KOPT-K1 (cell line): ENCODE data around the gene SLC25A21.

ENCODE experiments used
- H3K27ac ChIP-seq: fragments of 200-600 bp; sonication (generic); 2 replicates; pipeline ENCODE4 v1.5.1; 2016; ENCODE audit warnings: antibody characterized with exemption, mild to moderate bottlenecking, low read depth, low read length; ENCODE audit not compliant: poor library complexity, severe bottlenecking
- H3K36me3 ChIP-seq: fragments of 200-600 bp; sonication (generic); 2 replicates; pipeline ENCODE4 v1.5.1; 2017; ENCODE audit warnings: antibody characterized with exemption, mild to moderate bottlenecking, low read length, moderate library complexity; ENCODE audit not compliant: insufficient read depth
- H3K9me3 ChIP-seq: fragments of 200-600 bp; sonication (generic); 2 replicates; pipeline ENCODE4 v1.5.1; 2017; ENCODE audit warnings: antibody characterized with exemption, low read length, mild to moderate bottlenecking; ENCODE audit not compliant: insufficient read depth, poor library complexity, severe bottlenecking

Gene SLC25A21

DNA sequence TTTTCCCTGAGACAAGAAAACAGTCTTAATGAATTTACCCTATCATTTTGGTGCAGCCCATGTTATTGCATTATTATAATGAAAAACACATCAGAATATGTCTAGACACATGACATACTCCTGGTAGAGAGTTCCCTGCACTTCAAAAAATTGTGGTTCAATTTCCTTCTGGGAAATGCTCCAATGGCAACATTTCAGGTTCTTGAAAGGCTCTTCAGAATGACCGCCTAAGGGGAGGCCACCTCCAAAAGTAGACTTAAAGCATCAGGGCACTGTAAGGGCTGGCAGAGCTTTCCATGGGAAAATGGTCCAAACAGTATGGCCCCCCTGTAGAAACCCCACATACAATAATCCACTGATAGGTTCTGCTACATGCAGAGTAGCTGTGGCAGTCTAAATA is 110.7 kb downstream of the SLC25A21 start:
- Histone ChIP-seq H3K27ac (no peak overlapping the region), H3K9me3 (no peaks in the 10 kb centered on the region), H3K36me3 (no peaks in the 10 kb centered on the region)

DNA sequence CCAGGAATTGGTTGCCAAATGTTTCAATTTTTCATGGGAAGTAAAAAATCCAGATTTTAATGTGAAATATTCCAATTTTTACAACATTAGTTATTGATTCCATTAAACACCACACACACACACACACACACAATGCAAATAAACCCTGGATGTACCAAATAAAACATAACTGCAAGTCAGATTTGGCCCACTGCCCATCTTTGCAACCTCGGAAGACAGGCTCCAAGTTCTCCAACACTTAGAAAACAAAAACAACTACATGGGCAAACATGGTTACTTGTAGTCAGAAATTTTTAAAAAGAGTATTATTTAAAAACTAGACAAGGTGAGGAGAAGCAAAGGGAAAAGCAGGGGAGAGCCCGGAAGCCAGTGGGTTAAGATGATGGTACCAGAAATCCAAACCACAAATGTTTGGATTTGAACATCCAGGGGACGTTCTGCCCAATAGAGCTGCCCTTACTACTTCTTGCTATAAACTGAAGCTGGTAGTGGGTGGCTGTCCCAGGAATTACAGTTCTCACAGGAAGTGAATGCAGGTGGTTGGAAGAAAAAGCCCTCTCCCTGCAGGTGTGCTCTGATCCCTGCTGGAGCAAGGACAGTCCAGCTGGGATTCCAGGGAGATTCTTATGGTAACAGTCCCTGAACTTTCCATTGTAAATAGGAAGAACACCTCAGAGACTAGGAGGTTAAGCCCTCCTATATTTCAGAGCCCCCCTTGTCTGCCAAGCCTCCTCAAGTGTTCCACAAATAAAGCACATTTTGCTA is 111.7 kb downstream of the SLC25A21 start:
- Histone ChIP-seq H3K9me3 (no peaks in the 10 kb centered on the region), H3K27ac (no peak overlapping the region), H3K36me3 (no peaks in the 10 kb centered on the region)

DNA sequence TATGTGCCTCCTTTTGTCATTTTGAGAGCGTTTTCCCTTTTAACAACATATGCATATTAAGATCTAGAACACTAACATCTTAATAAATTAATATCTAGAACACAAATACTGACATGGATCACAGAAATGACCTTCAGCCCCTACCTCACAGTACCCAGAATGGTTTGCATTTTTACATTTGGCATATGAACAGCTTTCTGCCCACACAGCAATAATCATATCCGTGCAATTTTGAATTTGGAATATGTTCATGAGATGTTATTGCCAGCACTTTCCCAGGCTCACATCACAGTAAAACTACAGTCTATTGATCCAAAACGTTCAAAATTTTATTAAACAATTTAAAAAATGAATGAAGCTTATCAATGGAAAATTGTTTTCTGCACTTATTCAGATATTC is 114.6 kb downstream of the SLC25A21 start:
- Histone ChIP-seq H3K27ac (no peak overlapping the region), H3K36me3 (no peaks in the 10 kb centered on the region), H3K9me3 (no peaks in the 10 kb centered on the region)

DNA sequence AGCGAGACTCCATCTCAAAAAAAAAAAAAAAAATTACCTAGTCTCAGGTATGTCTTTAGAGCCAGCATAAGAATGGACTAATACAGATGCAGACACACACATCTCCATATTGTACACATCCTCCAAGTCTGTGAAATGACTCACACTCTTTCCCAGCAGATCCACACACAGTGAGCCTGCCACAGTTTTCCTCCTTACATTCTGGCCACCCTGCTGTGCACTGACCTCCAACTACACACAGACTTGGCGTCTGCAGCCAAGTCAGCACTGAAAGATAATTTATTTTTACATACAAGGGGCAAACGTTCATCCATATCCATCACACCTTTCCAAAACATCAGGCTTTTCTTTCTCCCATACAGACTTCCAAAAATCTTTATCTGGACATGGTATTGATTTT is 115.9 kb downstream of the SLC25A21 start:
- Histone ChIP-seq H3K27ac (no peak overlapping the region), H3K36me3 (no peaks in the 10 kb centered on the region)

DNA sequence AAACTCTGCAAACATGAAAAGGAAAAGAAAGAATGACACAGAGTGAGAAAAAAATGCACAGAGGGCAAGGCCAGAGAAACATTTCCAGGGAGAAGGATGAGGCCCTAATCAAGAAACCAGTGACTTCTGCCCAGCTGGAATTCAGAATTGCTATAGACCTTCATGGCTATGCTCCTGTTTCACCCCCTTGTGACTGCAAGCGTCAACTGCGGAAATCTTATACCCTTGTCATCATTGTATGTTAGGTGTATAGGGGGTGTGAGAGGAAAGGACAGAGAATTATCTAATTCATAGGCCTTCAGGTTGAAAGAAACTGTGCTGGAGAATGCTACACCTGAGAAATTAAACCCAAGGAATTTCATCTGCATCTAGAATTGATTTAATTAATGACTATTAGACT is 117.5 kb downstream of the SLC25A21 start:
- Histone ChIP-seq H3K36me3 (no peaks in the 10 kb centered on the region), H3K27ac (no peak overlapping the region), H3K9me3 (no peaks in the 10 kb centered on the region)

More for the DNA sequence above, 115.9 kb downstream of the SLC25A21 start:
- no peaks in the 10 kb centered on the region for H3K9me3 ChIP-seq

DNA sequence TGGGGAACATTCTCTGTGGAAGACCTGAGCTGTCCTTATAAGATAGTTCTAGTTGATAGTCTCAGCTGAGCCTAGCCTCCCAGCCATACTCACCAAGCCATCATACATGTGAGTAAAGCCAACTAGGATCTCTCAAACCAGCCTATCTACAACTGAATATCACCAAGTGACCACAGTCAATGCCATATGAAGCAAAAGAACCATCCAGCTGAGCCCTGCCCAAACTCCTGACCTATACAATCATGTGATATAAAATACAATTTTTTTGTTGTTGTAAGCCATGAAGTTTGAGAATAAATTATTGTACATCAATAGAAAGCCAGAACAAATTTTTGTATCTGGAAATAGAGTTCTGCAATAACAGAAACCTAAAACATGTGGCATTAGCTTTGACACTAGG is 118.3 kb downstream of the SLC25A21 start:
- no peak overlapping the region for H3K27ac ChIP-seq
- H3K9me3 ChIP-seq, result no peaks in the 10 kb centered on the region
- H3K36me3 ChIP-seq, result no peaks in the 10 kb centered on the region

DNA sequence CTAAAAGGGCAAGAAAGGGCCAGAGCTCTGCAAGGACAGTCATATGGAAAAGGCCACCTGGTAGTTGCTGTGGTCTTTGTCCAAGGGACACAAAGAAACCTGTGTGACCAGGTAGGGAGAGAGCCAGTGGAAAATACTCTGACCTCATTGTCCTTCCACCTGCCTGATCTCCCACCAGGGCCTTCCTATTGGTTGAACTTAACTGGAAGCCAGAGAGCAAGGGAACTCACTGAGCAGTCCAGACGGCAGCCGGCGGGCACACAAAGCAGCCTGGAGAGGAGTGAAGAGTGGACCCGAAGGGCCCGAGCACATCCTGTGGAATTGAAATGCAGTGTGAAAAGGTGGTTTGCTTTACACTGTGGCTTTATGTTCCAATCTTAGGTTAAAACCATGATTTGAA is 120.7 kb downstream of the SLC25A21 start:
- Histone ChIP-seq H3K27ac (no peak overlapping the region), H3K36me3 (no peaks in the 10 kb centered on the region), H3K9me3 (no peaks in the 10 kb centered on the region)

DNA sequence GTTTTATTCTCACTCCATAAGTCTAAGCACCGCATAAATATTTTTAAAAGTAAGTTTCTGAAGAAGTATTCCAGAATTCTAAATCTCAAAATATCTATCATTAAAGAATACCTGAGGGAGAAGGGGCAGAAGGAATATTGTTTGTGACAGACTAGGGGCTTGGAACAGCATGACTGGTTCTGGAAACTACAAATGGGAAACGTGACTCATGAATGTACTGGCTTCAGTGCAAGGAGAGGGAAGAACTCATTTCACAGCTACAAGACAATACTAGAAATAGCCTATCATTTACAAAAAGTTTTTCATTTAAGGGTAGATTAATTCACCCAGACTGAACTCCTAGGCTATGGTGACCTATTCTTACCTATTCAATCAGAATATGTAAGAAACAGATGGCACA is 121.3 kb downstream of the SLC25A21 start:
- Histone ChIP-seq H3K9me3 (no peaks in the 10 kb centered on the region), H3K36me3 (no peaks in the 10 kb centered on the region), H3K27ac (no peak overlapping the region)

DNA sequence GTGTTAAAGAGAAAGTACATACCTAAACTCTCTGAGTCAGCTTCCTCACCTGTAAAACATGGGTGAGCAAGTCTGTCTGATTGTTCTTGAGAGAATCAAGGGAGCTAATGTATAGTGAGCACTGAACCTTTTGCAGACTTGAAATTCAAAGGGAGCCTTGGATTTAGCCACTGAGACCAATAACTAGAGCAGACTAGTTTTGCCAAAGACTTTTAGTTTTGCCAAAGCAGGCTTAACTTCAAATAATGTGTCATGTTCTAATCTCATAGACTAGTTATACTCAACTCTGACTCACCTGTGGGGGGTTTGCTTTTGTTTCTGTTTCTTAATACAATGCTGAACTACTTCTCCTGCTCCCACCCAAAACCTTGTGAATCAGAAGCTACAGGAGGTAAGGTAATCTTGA is 123.7 kb downstream of the SLC25A21 start:
- Histone ChIP-seq H3K27ac (no peak overlapping the region), H3K36me3 (no peaks in the 10 kb centered on the region), H3K9me3 (no peaks in the 10 kb centered on the region)

DNA sequence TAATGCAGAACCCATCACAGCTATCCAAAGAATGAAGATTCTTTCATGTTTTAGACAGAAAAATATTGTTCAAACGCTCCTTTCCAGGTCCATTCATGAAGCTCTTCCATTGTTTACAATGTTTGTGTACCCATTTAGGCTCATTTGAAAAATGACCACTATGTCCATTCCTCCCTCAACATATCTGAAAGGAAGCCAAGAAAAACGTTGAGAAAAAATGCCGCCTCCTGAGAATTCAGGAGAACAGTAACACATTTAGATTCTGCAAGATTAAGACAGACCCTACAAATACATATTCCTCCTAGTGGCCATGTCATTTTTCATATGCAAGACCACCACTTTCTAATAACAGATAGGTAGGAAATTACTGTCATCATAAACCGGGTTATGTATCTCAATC is 124.4 kb downstream of the SLC25A21 start:
- no peaks in the 10 kb centered on the region for H3K9me3 ChIP-seq
- H3K36me3 ChIP-seq, result no peaks in the 10 kb centered on the region
- H3K27ac ChIP-seq, result no peak overlapping the region

DNA sequence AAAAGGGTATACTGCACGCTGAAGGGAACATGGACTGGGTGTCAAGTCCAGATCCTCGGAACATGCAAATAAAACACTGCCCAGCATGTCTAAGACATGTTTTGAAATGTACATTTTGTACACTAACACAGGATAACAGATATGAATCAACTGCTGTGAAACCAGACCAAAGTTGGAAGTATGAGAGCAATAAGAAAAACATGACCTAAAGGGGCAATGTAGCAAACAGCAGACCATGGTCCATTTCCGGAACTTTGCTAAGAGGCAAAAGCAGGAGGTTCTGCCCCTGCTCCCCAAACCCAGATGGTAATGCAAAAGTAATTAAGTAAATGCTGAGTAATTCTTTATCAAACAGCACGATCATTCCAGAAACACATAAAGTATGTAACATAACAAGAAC is 125.2 kb downstream of the SLC25A21 start:
- Histone ChIP-seq H3K27ac (no peak overlapping the region), H3K36me3 (no peaks in the 10 kb centered on the region)

DNA sequence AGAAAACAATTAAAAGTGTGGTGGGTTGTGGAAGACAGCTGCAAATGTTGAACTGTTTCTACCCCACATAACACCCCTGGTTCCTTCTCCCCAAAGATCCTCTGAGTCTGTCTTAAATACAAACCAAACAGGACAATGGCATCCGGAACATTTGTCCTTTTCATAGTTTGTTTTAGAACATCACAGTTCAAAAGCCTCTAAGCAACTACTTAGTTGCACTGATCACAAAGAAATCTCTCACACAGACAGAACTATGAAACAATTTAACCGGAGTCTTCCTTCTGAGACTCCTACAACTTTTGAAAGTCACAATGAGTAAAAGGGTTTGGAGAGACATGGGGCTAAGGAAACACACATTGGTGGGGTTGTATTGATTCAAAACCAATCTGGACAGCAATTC is 125.6 kb downstream of the SLC25A21 start:
- H3K27ac ChIP-seq, result no peak overlapping the region
- no peaks in the 10 kb centered on the region for H3K36me3 ChIP-seq
- H3K9me3 ChIP-seq, result no peaks in the 10 kb centered on the region

More for the DNA sequence above, 125.2 kb downstream of the SLC25A21 start:
- no peaks in the 10 kb centered on the region for H3K9me3 ChIP-seq

DNA sequence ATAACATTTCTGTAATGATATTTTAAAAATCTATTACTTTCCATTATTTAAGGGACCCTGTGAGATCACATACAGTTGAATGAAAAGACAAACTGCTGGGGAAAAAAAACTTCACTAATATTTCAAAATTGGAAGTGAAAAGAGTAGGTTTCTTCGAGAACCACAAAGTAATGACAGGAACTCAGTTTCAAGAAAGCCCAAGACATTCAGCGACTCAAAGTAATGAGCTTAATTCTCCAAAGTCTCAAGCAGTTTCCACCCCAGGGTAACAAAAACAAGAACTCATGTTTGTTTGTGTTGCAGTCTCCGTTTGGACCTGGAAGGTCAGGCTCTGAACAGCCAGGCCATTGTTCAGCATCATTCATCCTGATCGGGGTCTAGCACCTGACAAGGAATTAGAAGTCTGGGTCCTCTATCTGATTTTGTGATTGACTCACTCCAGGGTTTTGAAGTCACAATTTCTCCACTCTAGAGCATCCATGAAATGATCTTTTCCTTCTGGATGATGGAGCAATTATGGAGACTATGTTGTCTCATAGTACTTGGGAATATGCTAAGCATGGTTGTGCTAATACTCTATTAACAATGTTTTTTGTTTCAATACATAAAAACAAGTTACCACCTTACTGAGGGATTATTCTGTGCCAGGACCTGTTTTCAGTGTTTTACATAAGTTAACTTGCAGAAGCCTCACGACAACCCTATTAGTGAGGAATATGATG is 126.9 kb downstream of the SLC25A21 start:
- H3K36me3 ChIP-seq, result no peaks in the 10 kb centered on the region
- H3K9me3 ChIP-seq, result no peaks in the 10 kb centered on the region

DNA sequence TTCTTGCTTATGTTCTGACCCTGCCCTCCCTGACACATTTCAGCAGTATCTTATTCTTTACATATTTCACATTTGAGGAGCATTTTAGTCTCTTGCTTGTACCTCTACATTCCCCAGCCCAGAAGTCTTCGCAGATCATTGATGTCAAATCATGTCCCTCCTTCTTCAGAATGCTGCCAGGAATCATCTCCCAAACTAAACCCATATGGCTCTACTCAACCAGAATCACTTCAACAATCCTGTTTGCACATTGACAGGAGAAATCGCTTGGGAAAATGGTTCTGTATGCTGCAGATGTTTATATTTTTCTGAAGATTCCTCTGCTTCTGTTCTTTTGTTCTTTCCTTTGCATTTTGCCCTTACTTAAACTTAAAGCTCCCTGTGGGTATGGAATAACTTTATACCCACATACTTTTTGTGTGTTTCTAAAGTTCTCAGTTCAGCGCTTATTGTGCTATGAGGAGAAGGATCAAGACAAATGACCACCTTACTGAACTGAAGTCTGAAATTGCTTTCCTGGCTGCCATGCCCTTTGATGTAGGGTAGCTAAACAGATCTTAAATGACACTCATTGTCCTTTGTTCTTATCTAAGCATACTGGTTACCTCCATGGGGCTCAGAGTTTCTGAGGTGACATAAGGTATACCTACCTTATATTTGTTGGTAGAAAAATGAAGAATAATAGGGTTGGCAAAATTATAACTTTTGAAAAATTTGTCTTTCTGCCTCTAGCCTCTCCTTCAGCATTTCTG is 134.6 kb downstream of the SLC25A21 start:
- Histone ChIP-seq H3K36me3 (no peaks in the 10 kb centered on the region), H3K9me3 (no peaks in the 10 kb centered on the region), H3K27ac (no peak overlapping the region)

More for the DNA sequence above, 126.9 kb downstream of the SLC25A21 start:
- H3K27ac ChIP-seq, result no peak overlapping the region

DNA sequence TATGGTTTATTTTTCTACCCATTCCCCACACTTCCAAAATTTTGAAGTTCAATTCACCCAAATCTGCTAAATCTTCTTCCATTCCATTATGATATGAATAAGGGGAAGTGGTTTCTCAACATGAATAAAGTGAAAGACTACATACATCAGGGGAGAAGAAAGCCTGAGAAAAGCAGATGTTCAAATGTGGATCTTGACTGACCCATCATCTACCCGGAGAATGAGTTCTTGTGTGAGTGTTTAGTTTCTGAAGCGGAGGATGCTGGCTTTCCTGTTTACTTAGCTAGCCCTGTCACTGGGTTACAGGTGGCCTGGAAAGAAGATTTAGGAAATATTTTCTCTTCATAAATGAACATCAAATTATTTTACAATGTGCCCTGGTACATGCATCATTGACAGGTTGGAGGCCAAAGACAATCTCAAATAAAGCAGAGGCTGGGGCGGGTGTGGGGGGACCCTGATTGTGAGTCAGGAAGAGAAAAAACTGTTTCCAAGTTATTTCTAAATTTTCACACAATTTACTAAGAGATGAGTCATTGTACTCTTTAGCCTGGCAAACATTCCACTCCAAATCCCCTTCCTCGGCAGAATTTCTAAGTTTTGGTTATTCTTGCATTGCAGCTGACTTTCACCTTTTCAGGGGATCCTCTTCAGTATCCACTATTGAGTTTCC is 135.6 kb downstream of the SLC25A21 start:
- Histone ChIP-seq H3K27ac (no peak overlapping the region), H3K36me3 (no peaks in the 10 kb centered on the region), H3K9me3 (no peaks in the 10 kb centered on the region)
